Endothelial cell of umbilical vein (primary cell): ENCODE data around the gene TTC3. TPM values are rescaled to one million over a fixed set of nuclear protein-coding genes. Genes with fewer than 3 reads are reported as not detected.

Experiments used
- BruUV-seq: library from RNA; stranded (reverse); fragments of 400-500 nt; replicated peaks from 2 replicates; lab custom pipeline; 2021; lab: Mats Ljungman, UMichigan
- CTCF ChIA-PET: fragments of 300-600, 350-600 bp; sonication (Branson Sonifier 250); formaldehyde crosslinking; loops from one replicate; lab custom pipeline; 2021; ENCODE audit warnings: antibody characterized with exemption, inconsistent platforms; lab: Charles Lee
- POLR2A ChIA-PET: fragments of 300-600, 350-600 bp; sonication (Branson Sonifier 250); formaldehyde crosslinking; loops from one replicate; lab custom pipeline; 2021; ENCODE audit warnings: antibody characterized with exemption, inconsistent platforms; lab: Charles Lee
- DNase-seq: peaks from one replicate; pipeline ENCODE4 v3.0.0-alpha.2; 2011; ENCODE audit warnings: low read depth, low spot score
- FAIRE-seq: peaks from 2 replicates; lab custom pipeline; 2011; peaks lifted over from hg19 to GRCh38; lab: Jason Lieb, UNC
- H2AFZ ChIP-seq: 2 replicates; pipeline ENCODE4 v1.6.0; 2012; ENCODE audit warnings: low read depth, low read length, control low read depth, inconsistent platforms
- H3K27ac ChIP-seq: 2 replicates; pipeline ENCODE4 v1.5.1; 2011; ENCODE audit warnings: low read depth, mild to moderate bottlenecking, control low read depth, low read length, moderate library complexity; ENCODE audit not compliant: insufficient read depth
- H3K27me3 ChIP-seq, 2 experiments: 2 replicates each; pipeline versions ENCODE4 v1.6.0 to v1.6.1; 2011; ENCODE audit warnings: low read length in 2 of 2, mixed read lengths in 1 of 2; ENCODE audit not compliant: control insufficient read depth in 2 of 2, insufficient read depth in 2 of 2
- H3K36me3 ChIP-seq, 2 experiments: 2 replicates in 1 of 2; 3 replicates in 1 of 2; pipeline ENCODE4 v1.5.1; 2011; ENCODE audit warnings: low read length in 2 of 2, mild to moderate bottlenecking in 1 of 2, moderate library complexity in 1 of 2; ENCODE audit not compliant: control insufficient read depth in 2 of 2, insufficient read depth in 2 of 2; ENCODE audit errors: extremely low read depth in 1 of 2
- H3K4me1 ChIP-seq: 3 replicates; pipeline ENCODE4 v1.5.1; 2011; ENCODE audit warnings: mild to moderate bottlenecking, low read length; ENCODE audit not compliant: control insufficient read depth, insufficient read depth; ENCODE audit errors: extremely low read depth
- H3K4me2 ChIP-seq: 2 replicates; pipeline ENCODE4 v1.6.1; 2011; ENCODE audit warnings: low read length, control low read depth, mixed read lengths; ENCODE audit not compliant: insufficient read depth
- H3K4me3 ChIP-seq, 3 experiments: fragments of 200-600 bp in 1 of 3; sonication (generic), shearing (Covaris generic) in 1 of 3; replicated peaks in 1 of 3; 2 replicates each; pipeline ENCODE4 v1.5.1; 2011 to 2016; ENCODE audit warnings: control low read depth in 3 of 3, low read length in 3 of 3, mild to moderate bottlenecking in 2 of 3, inconsistent platforms in 1 of 3, low read depth in 1 of 3, moderate library complexity in 1 of 3; ENCODE audit not compliant: insufficient read depth in 1 of 3
- H3K79me2 ChIP-seq: 2 replicates; pipeline ENCODE4 v1.6.0; 2012; ENCODE audit warnings: low read length, inconsistent platforms; ENCODE audit not compliant: control insufficient read depth, insufficient read depth
- H3K9ac ChIP-seq: replicated peaks from 2 replicates; pipeline ENCODE3; 2011; ENCODE audit warnings: low read length, control low read depth; ENCODE audit not compliant: insufficient read depth; ENCODE audit errors: extremely low read depth
- H3K9me1 ChIP-seq: replicated peaks from 3 replicates; pipeline ENCODE4 v1.6.0; 2011; ENCODE audit warnings: mild to moderate bottlenecking, low read length; ENCODE audit not compliant: control insufficient read depth, insufficient read depth; ENCODE audit errors: extremely low read depth
- H3K9me3 ChIP-seq: replicated peaks from 2 replicates; pipeline ENCODE4 v1.5.1; 2012; ENCODE audit warnings: low read length, inconsistent platforms; ENCODE audit not compliant: control insufficient read depth, insufficient read depth
- H4K20me1 ChIP-seq: replicated peaks from 2 replicates; pipeline ENCODE3; 2011; ENCODE audit warnings: mild to moderate bottlenecking, low read length; ENCODE audit not compliant: control insufficient read depth, insufficient read depth; ENCODE audit errors: extremely low read depth
- EZH2 ChIP-seq: IDR thresholded peaks from 2 replicates; pipeline ENCODE4 v1.6.1; 2012; ENCODE audit warnings: borderline replicate concordance, low read depth, mild to moderate bottlenecking, moderate library complexity, low read length, inconsistent platforms; ENCODE audit not compliant: severe bottlenecking
- FOS ChIP-seq: IDR thresholded peaks from 2 replicates; pipeline ENCODE4 v1.6.1; 2011; ENCODE audit warnings: mild to moderate bottlenecking, low read length, moderate library complexity, borderline replicate concordance; ENCODE audit not compliant: insufficient read depth
- GATA2 ChIP-seq: IDR thresholded peaks from 2 replicates; pipeline ENCODE4 v1.7.0; 2011; ENCODE audit warnings: low read depth, mild to moderate bottlenecking, moderate library complexity, mixed read lengths, low read length; ENCODE audit not compliant: insufficient read length, insufficient read depth
- JUN ChIP-seq: IDR thresholded peaks from 2 replicates; pipeline ENCODE4 v1.6.1; 2011; ENCODE audit warnings: borderline replicate concordance, low read depth; ENCODE audit not compliant: insufficient read length, insufficient read depth
- MYC ChIP-seq: IDR thresholded peaks from one replicate; pipeline ENCODE4 v1.6.1; 2011; ENCODE audit warnings: mild to moderate bottlenecking, low read depth, low read length
- POLR2A ChIP-seq: IDR thresholded peaks from 2 replicates; pipeline ENCODE4 v1.6.1; 2012; ENCODE audit warnings: low read depth, mild to moderate bottlenecking, control low read depth, low read length
- POLR2AphosphoS5 ChIP-seq: IDR thresholded peaks from 2 replicates; pipeline ENCODE4 v1.6.1; 2012; ENCODE audit warnings: low read depth, mild to moderate bottlenecking, control low read depth, low read length, moderate library complexity; ENCODE audit not compliant: insufficient read depth
- dilution Hi-C: fragments of 300-500 bp; cut with MboI; formaldehyde crosslinking; loops from one replicate; pipeline ENCODE4 v1.15.0; 2019; ENCODE audit warnings: low sequenced_read_pairs; ENCODE audit not compliant: extremely low pct_ligation_motif_present
- intact Hi-C: fragments of 100-400 bp; cut with micrococcal nuclease; formaldehyde crosslinking; loops from one replicate; pipeline ENCODE4 v1.10.0; 2022
- polyA plus RNA-seq, 4 experiments: library from polyadenylated mRNA; depleted of rRNA in 3 of 4; stranded (reverse) in 3 of 4; unstranded in 1 of 4; fragments of >200 nt; gene quantifications; 2 replicates each; pipeline versions ENCODE4 v1.2.1 to v1.2.3, GENCODE V29; 2011 to 2012; ENCODE audit warnings: missing spikeins in 1 of 4
- total RNA-seq: library from RNA; stranded (reverse); gene quantifications from 2 replicates; pipeline ENCODE4 v1.2.3, GENCODE V29; 2021
- TF ChIP-seq, protein P1 (sequence below), 2 donors: IDR thresholded peaks; 1 replicate in 1 of 2; 2 replicates in 1 of 2; pipeline ENCODE4 v1.5.1; 2011; ENCODE audit warnings: low read length in 2 of 2, mild to moderate bottlenecking in 2 of 2, moderate library complexity in 2 of 2, control low read depth in 1 of 2, inconsistent platforms in 1 of 2, low read depth in 1 of 2; ENCODE audit not compliant: insufficient read depth in 1 of 2; ENCODE audit errors: extremely low read depth in 1 of 2
- TF ChIP-seq, protein P2 (sequence below): IDR thresholded peaks from 2 replicates; pipeline ENCODE4 v1.6.1; 2011; ENCODE audit not compliant: insufficient read depth, insufficient read length

Gene TTC3
- total and polyA plus RNA-seq, 2 donors (not counting 3 experiments of a cell fraction or from before 2014, with no cell fraction given) = 26.2 to 113 TPM

DNA sequence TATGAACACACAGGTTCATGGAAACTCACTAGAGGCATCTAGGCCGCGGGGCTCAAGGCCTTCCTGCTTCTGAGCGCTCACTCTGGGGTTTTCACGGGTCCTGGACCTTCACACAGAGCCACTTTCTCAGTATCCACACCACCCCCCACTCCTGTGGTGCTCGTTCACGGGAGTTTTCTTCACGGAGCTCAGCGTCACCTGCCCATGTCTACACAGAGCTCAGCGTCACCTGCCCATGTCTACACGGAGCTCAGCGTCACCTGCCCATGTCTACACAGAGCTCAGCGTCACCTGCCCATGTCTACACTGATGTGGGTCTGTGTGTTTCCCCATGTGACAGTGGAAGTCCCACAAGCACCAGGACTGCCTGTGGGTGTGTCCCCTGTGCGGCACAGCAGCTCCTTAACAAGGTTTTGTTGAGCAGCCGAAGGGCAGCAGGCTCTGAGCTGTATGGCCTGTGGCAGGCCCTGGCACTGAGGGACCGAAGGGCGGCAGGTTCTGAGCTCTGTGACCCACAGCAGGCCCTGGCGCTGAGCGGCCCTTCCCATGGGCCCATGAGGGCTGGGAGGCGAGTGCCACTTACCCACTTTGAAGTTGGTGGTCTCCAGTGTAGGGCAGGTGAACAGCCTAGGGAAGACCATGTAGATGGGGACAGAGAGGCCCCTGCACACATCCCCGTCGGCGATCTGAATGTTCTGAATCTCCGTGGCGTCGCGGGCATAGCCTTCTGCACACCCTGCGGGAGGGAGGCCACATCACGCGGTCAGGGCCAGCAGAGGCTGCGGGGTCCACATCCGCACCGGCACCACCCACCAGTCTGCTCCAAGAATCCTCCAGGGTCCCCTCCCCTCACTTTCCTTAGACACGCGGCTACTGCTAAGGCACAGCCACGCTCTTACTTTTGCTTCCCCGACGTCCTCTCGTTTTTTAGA lies 154.3 kb downstream of the TTC3 start:
- Histone ChIP-seq H3K27me3 (no peaks in the 10 kb centered on the region), H2AFZ (no peak overlapping the region), H3K9ac (no peak overlapping the region), H3K79me2 (no peaks in the 10 kb centered on the region), H3K36me3 (peaks cover 10 to 41% of the 10 kb centered on the region in 2 experiments), H3K27ac (no peak overlapping the region), H3K9me1 (no peaks in the 10 kb centered on the region), H3K4me2 (no peak overlapping the region), H4K20me1 (no peaks in the 10 kb centered on the region), H3K9me3 (no peaks in the 10 kb centered on the region), H3K4me3 (no peak overlapping the region), H3K4me1 (no peaks in the 10 kb centered on the region)
- no peak for DNase-seq
- no peak for FAIRE-seq
- dilution Hi-C loops = no loop called here
- ChIA-PET POLR2A (no interaction called here), CTCF (interaction anchor here (0.6 kb wide), 1 partner anchor 24 kb away, joined by 3 read pairs; no protein-coding TSS in a partner anchor)
- intact Hi-C loops = loop anchor here (10.0 kb wide), 1 partner anchor 783 kb away; no protein-coding TSS in a partner anchor
- TF ChIP-seq JUN (no peak), GATA2 (no peak), POLR2AphosphoS5 (no peak), POLR2A (no peak), EZH2 (no peak), FOS (no peak), MYC (no peak)
- TF ChIP-seq, protein P1, sequence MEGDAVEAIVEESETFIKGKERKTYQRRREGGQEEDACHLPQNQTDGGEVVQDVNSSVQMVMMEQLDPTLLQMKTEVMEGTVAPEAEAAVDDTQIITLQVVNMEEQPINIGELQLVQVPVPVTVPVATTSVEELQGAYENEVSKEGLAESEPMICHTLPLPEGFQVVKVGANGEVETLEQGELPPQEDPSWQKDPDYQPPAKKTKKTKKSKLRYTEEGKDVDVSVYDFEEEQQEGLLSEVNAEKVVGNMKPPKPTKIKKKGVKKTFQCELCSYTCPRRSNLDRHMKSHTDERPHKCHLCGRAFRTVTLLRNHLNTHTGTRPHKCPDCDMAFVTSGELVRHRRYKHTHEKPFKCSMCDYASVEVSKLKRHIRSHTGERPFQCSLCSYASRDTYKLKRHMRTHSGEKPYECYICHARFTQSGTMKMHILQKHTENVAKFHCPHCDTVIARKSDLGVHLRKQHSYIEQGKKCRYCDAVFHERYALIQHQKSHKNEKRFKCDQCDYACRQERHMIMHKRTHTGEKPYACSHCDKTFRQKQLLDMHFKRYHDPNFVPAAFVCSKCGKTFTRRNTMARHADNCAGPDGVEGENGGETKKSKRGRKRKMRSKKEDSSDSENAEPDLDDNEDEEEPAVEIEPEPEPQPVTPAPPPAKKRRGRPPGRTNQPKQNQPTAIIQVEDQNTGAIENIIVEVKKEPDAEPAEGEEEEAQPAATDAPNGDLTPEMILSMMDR (IDR thresholded peaks at IDR 0.05; ENCODE audit: extremely low read depth in 1 of 2, insufficient read depth in 1 of 2, low read depth in 1 of 2, low read length in 2 of 2) = no peak
- TF ChIP-seq, protein P2, sequence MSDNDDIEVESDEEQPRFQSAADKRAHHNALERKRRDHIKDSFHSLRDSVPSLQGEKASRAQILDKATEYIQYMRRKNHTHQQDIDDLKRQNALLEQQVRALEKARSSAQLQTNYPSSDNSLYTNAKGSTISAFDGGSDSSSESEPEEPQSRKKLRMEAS = no peak
- no TSS peak for BruUV-seq
